Mucosa of rectum (tissue), 2 donors: Measurements from ENCODE around the gene RNF167.

ENCODE experiments used
- H3K27ac ChIP-seq, 2 donors: one replicate each; pipeline ENCODE4 v1.7.0; 2013; ENCODE audit warnings: inconsistent platforms in 2 of 2, low read depth in 2 of 2, low read length in 2 of 2
- H3K27me3 ChIP-seq, 2 donors: one replicate each; pipeline ENCODE4 v1.7.0; 2013; ENCODE audit warnings: low read length in 2 of 2; ENCODE audit not compliant: control insufficient read depth in 2 of 2, insufficient read depth in 2 of 2
- H3K36me3 ChIP-seq, 2 donors: one replicate each; pipeline ENCODE4 v1.7.0; 2013; ENCODE audit warnings: low read length in 2 of 2; ENCODE audit not compliant: control insufficient read depth in 2 of 2, insufficient read depth in 2 of 2
- H3K4me1 ChIP-seq, 2 donors: one replicate each; pipeline ENCODE4 v1.7.0; 2013; ENCODE audit warnings: low read length in 2 of 2, mild to moderate bottlenecking in 1 of 2; ENCODE audit not compliant: control insufficient read depth in 2 of 2, insufficient read depth in 2 of 2
- H3K4me3 ChIP-seq, 2 donors: one replicate each; pipeline ENCODE4 v1.7.0; 2013; ENCODE audit warnings: low read length in 2 of 2
- H3K9ac ChIP-seq, 2 donors: one replicate each; pipeline ENCODE4 v1.7.0; 2013; ENCODE audit warnings: low read length in 2 of 2, low read depth in 1 of 2, mild to moderate bottlenecking in 1 of 2
- H3K9me3 ChIP-seq, 2 donors: one replicate each; pipeline ENCODE4 v1.7.0; 2013; ENCODE audit warnings: low read length in 2 of 2; ENCODE audit not compliant: control insufficient read depth in 2 of 2
- donor health status: healthy.
- donor health status: Normal muscosa, but diverticular disease.

RNF167 gene

DNA sequence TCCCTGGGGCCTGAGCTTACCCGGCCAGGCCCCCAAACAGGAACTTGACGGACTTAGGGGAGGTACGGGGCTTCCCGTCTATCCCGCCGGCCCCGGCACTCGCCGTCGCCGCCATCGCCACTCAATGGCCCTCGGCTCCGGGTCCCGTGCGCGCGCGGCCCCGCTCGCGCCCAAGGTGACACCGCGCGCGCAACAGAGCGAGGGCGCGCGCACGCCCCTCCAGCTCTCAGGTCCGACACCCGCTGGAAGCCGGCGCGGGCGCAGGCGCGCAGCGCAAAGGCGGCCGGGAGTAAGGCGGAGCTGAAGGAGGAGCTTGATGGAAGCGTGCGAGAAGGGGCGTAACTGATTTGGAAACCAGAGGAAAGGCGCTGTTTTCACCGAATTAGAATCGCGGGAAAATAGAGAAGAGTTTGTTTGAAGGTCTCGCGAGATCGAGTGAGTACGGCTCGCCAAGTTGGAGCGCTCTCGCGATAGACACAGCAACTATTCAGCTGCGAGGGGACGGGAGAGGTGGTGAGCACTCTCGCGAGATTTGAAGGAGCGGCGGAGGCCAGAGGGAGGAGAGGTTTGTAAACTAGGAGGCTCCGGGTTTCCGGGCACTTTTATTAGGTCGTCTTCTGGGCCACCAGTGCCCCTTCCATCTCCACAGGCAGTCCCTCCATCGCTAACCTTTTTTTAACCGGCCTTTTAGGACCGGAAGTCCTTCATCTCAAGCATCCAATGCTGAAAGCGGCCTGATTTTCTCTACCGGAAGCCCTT, at the start of gene RNF167, which contains the start of gene SLC25A11:
Gene RNF167, plus strand, starts transcription at position 473 of the 759 bp plus-strand sequence. CDS start 642 bp downstream, outside the sequence.
Gene SLC25A11, minus strand, starts transcription at position 251 of the 759 bp plus-strand sequence. Its CDS starts 136 bp downstream, at position 115.
- Histone ChIP-seq H3K27me3 (no peaks in the 10 kb centered on the region), H3K36me3 (peaks cover 41 to 49% of the 10 kb centered on the region in 2 donors), H3K4me3 (peak within 1 kb of the TSS; percentile 79 to 87), H3K9me3 (no peaks in the 10 kb centered on the region), H3K27ac (peak within 1 kb of the TSS; percentile 89 to 91), H3K4me1 (peaks cover 33 to 34% of the 10 kb centered on the region in 2 donors), H3K9ac (peak within 1 kb of the TSS; percentile 92 to 99)

DNA sequence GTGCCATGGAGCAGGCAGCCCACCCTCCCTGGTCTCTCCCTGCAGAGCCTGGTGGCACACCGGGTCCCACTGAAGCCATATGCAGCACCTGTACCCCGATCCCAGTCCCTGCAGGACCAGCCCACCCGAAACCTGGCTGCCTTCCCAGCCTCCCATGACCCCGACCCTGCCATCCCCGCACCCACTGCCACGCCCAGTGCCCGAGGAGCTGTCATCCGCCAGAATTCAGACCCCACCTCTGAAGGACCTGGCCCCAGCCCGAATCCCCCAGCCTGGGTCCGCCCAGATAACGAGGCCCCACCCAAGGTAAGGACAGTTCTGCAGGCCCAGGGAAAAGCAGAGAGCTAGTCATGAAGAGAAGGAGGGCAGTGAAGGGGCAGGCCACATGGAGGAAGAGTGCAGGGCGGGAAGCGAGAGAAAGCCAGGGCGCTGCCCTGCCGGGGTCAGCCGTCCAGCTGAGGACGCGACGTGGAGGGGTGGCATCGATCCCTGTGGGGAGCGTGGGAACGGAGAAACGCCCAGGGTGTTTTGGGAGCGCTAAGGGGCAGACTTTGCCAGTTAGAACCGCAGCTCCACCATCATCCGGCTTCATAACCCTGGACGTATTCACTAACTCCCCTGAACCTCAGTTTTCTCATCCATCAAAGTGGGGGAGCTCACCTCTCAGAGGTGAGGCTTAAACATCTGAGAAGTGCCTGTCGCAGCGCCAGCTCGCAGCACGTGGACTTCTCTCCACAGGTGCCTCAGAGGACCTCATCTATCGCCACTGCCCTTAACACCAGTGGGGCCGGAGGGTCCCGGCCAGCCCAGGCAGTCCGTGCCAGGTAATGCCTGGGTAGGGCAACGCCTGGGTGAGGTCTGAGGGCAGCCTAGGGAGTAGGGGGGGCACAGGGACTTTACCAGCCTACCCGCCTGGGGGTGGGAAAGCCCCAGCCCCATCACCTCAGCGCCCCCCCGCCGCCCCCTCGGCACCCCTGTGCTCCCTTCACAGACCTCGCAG, 48.4 kb upstream of the RNF167 start:
- H3K36me3 ChIP-seq = peaks cover 79 to 83% of the 10 kb centered on the region in 2 donors
- no peak overlapping the region for H3K4me3 ChIP-seq
- no peaks in the 10 kb centered on the region for H3K9me3 ChIP-seq
- H3K27ac ChIP-seq = no peak overlapping the region
- no peaks in the 10 kb centered on the region for H3K4me1 ChIP-seq
- H3K9ac ChIP-seq = no peak overlapping the region
- no peaks in the 10 kb centered on the region for H3K27me3 ChIP-seq

DNA sequence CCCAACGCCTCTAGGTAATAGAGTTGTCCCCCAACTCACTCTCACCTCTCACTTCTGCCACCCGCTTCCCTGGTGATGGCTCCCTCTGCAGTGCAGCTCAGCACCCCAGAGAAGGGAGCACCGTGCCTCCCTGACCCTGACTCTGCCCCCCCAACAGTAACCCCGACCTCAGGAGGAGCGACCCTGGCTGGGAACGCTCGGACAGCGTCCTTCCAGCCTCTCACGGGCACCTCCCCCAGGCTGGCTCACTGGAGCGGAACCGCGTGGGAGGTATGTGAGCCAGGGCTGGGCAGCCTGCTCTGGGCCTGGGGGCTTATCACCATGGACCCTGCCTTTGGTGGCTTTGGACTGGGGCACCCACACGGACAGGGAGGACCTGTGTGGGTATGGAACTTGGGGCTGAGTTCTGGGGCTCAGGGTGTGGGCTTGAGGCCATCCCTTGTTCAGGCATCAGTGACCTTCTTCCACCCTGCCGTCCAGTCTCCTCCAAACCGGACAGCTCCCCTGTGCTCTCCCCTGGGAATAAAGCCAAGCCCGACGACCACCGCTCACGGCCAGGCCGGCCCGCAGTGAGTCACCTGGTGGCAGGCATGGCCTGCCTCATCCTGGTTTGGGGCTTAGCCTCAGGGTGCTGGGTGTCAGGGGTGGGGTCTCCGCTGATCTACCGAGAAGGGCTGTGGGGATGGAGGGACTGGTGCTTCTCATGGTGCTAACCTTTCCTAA, 47.4 kb upstream of the RNF167 start:
- Histone ChIP-seq H3K9ac (no peak overlapping the region), H3K4me1 (no peaks in the 10 kb centered on the region), H3K27ac (no peak overlapping the region), H3K27me3 (no peaks in the 10 kb centered on the region), H3K9me3 (no peaks in the 10 kb centered on the region), H3K36me3 (peaks cover 72 to 80% of the 10 kb centered on the region in 2 donors), H3K4me3 (no peak overlapping the region)

DNA sequence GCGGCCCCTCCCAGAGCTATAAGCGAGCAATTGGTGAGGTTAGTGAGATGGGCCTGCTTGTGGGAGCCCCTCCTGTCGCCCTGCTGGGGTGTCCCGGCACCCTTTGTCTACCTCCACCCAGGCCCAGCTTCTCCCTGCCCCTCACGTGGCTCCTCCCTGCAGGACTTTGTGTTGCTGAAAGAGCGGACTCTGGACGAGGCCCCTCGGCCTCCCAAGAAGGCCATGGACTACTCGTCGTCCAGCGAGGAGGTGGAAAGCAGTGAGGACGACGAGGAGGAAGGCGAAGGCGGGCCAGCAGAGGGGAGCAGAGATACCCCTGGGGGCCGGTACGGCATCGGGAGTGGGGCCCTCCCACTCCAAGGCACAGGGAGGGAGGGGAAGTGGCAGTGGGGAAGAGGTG, 46.8 kb upstream of the RNF167 start:
- Histone ChIP-seq H3K9ac (no peak overlapping the region), H3K27me3 (no peaks in the 10 kb centered on the region), H3K36me3 (peaks cover 71 to 78% of the 10 kb centered on the region in 2 donors), H3K9me3 (no peaks in the 10 kb centered on the region), H3K27ac (no peak overlapping the region), H3K4me3 (no peak overlapping the region), H3K4me1 (no peaks in the 10 kb centered on the region)

DNA sequence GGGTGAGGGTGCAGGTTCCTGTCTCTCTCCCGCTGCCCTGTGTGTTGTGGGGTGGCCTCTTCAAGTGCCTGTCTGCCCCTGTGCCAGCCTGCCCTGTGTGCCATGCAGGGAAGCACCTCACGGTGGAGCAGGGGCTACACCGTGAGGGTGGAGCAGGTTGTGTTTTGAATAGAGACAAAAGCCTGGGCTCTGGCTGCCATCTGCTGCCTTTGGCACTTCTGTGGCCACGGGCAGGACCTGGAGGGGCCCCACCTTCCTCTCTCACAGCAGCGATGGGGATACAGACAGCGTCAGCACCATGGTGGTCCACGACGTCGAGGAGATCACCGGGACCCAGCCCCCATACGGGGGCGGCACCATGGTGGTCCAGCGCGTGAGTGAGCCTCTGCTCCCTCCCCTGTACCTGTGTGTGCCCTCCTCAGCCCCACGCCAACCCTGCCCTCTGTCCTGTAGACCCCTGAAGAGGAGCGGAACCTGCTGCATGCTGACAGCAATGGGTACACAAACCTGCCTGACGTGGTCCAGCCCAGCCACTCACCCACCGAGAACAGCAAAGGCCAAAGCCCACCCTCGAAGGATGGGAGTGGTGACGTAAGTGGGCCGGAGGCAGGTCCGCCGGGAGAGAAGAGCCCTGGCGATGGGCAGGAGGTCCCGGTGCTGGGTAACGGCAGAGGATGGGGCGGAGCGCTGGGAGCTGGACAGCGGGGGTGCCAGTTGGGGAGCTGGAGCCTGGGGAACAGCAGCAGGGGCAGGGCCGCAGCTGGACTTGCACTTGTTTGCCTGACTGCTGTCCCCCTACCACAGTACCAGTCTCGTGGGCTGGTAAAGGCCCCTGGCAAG, 46.1 kb upstream of the RNF167 start:
- Histone ChIP-seq H3K27me3 (no peaks in the 10 kb centered on the region), H3K36me3 (peaks cover 70 to 76% of the 10 kb centered on the region in 2 donors), H3K9ac (no peak overlapping the region), H3K4me3 (no peak overlapping the region), H3K27ac (no peak overlapping the region), H3K4me1 (peaks cover 3 to 4% of the 10 kb centered on the region in 2 donors), H3K9me3 (no peaks in the 10 kb centered on the region)

DNA sequence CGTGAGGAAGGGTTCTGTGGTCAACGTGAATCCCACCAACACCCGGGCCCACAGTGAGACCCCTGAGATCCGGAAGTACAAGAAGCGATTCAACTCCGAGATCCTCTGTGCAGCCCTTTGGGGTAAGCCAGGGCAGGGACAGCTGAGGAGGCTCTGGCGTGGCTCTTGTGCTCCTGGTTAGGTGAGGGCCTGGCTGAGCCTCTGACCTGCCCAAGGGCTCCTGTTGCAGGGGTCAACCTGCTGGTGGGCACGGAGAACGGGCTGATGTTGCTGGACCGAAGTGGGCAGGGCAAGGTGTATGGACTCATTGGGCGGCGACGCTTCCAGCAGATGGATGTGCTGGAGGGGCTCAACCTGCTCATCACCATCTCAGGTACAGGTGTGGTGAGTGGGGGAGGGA, 44.9 kb upstream of the RNF167 start:
- Histone ChIP-seq H3K9me3 (no peaks in the 10 kb centered on the region), H3K9ac (no peak overlapping the region), H3K36me3 (peaks cover 63 to 70% of the 10 kb centered on the region in 2 donors), H3K27me3 (peaks cover 3 to 4% of the 10 kb centered on the region in 2 donors), H3K4me3 (no peak overlapping the region), H3K4me1 (peaks cover 11 to 14% of the 10 kb centered on the region in 2 donors), H3K27ac (no peak overlapping the region)

DNA sequence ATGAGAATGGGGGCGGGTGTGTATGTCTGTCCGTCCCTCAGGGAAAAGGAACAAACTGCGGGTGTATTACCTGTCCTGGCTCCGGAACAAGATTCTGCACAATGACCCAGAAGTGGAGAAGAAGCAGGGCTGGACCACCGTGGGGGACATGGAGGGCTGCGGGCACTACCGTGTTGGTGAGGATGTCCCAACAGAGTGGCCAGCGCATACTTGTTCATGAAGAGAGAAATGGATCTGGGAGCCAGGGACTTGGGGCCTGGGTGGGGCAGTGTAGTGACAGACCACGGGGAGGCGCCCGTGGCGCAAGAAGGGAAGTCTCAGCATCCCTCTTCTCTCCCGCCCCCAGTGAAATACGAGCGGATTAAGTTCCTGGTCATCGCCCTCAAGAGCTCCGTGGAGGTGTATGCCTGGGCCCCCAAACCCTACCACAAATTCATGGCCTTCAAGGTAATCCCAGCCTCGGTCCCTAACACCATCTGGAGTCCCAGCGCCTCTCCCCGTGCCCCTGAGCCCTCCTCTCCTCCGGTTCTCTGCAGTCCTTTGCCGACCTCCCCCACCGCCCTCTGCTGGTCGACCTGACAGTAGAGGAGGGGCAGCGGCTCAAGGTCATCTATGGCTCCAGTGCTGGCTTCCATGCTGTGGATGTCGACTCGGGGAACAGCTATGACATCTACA, 44.3 kb upstream of the RNF167 start:
- Histone ChIP-seq H3K27ac (no peak overlapping the region), H3K9me3 (no peaks in the 10 kb centered on the region), H3K4me3 (no peak overlapping the region), H3K4me1 (peaks cover 11 to 17% of the 10 kb centered on the region in 2 donors), H3K9ac (no peak overlapping the region), H3K36me3 (peaks cover 56 to 64% of the 10 kb centered on the region in 2 donors), H3K27me3 (peaks cover 4 to 5% of the 10 kb centered on the region in 2 donors)

DNA sequence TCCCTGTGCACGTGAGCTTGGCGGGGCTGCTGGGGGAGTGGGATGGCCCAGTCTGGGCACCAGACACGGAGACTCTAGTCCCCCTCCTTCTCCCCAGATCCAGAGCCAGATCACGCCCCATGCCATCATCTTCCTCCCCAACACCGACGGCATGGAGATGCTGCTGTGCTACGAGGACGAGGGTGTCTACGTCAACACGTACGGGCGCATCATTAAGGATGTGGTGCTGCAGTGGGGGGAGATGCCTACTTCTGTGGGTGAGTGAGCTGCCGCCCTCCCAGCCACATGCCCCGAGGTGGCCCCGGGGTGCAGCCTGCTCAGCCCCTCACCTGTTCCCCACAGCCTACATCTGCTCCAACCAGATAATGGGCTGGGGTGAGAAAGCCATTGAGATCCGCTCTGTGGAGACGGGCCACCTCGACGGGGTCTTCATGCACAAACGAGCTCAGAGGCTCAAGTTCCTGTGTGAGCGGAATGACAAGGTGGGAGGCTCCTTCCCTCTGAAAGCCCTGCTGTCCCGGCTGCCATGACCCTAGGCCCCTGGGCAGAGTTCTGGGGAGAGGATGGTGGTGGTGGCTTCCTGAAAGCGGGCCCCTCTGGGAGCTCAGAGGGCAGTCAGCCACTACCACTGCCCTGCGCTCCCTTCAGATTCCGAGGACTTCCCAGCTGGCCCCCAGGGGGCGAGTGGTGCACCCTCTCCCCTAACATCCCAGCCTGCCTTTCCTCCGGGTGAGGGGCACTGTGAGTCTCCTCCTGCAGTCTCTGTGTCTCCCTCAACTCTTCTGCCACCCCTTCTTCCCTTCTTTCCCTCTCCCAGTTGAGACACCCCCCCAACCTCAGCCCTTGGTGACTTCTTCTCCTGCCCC, 43.5 kb upstream of the RNF167 start:
- Histone ChIP-seq H3K36me3 (peaks cover 49 to 56% of the 10 kb centered on the region in 2 donors), H3K9ac (no peak overlapping the region), H3K27ac (no peak overlapping the region)

More for the DNA sequence above, 43.5 kb upstream of the RNF167 start:
- H3K4me1 ChIP-seq = peaks cover 15 to 17% of the 10 kb centered on the region in 2 donors
- no peak overlapping the region for H3K4me3 ChIP-seq
- no peaks in the 10 kb centered on the region for H3K9me3 ChIP-seq
- H3K27me3 ChIP-seq = peaks cover 4 to 5% of the 10 kb centered on the region in 2 donors
